Measurements from ENCODE around the gene RAB37.

DNA sequence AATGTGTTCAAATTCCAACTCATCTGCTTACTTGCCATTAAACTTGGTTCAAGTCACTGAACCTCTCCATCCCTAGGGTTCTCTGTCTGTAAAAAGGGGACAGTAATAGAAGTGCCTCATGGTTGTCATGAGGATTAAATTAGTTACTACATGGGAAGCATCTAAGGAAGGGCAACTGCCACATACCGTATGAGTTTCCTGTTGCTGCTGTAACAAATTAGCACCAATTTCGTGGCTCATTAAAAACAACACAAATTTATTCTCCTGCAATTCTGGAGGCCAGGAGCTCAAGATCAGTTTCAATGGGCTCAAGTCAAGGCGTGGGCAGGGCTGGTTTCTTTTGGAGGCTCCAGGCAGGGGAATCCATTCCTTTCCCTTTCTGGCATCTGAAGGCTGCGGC lies 43.0 kb upstream of the RAB37 start:
- TF ChIP-seq, protein P1, sequence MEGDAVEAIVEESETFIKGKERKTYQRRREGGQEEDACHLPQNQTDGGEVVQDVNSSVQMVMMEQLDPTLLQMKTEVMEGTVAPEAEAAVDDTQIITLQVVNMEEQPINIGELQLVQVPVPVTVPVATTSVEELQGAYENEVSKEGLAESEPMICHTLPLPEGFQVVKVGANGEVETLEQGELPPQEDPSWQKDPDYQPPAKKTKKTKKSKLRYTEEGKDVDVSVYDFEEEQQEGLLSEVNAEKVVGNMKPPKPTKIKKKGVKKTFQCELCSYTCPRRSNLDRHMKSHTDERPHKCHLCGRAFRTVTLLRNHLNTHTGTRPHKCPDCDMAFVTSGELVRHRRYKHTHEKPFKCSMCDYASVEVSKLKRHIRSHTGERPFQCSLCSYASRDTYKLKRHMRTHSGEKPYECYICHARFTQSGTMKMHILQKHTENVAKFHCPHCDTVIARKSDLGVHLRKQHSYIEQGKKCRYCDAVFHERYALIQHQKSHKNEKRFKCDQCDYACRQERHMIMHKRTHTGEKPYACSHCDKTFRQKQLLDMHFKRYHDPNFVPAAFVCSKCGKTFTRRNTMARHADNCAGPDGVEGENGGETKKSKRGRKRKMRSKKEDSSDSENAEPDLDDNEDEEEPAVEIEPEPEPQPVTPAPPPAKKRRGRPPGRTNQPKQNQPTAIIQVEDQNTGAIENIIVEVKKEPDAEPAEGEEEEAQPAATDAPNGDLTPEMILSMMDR (IDR thresholded peaks at IDR 0.05), result no peak
- TF ChIP-seq POLR2A (IDR thresholded peaks at IDR 0.05), result no peak

All from lower leg skin (tissue), 3 donors.